SJCRH30 (cell line): ENCODE results near the gene GPR108. TPM values are rescaled to one million over a fixed set of nuclear protein-coding genes. Genes with fewer than 3 reads are reported as not detected.
"Not testable (repeated sequence)": the region's sequence is repeated elsewhere in the genome, so short reads cannot be mapped to it uniquely, and the experiment has no call there.

Experiments
- DNase-seq, 2 experiments: peaks; one replicate each; pipeline ENCODE4 v3.0.0-alpha.2; 2015 to 2020
- H3K27ac ChIP-seq: fragments of 250-450 bp; sonication (Bioruptor Pico); 2 replicates; pipeline ENCODE4 v1.5.1; 2020; ENCODE audit warnings: mild to moderate bottlenecking, moderate library complexity
- H3K27me3 ChIP-seq: fragments of 250-450 bp; sonication (Bioruptor Pico); 2 replicates; pipeline ENCODE4 v1.5.1; 2020; ENCODE audit warnings: mild to moderate bottlenecking, moderate library complexity
- H3K36me3 ChIP-seq: fragments of 250-450 bp; sonication (Bioruptor Pico); 2 replicates; pipeline ENCODE4 v1.5.1; 2020; ENCODE audit warnings: mild to moderate bottlenecking, moderate library complexity
- H3K4me1 ChIP-seq: fragments of 250-450 bp; sonication (Bioruptor Pico); 2 replicates; pipeline ENCODE4 v1.5.1; 2020; ENCODE audit warnings: mild to moderate bottlenecking, moderate library complexity
- H3K4me3 ChIP-seq: fragments of 250-450 bp; sonication (Bioruptor Pico); 2 replicates; pipeline ENCODE4 v1.5.1; 2020; ENCODE audit warnings: mild to moderate bottlenecking, moderate library complexity
- H3K9me3 ChIP-seq: fragments of 250-450 bp; sonication (Bioruptor Pico); replicated peaks from 2 replicates; pipeline ENCODE4 v1.5.1; 2020; ENCODE audit warnings: mild to moderate bottlenecking, moderate library complexity
- total RNA-seq: library from RNA; depleted of rRNA; stranded (reverse); fragments of >200 nt; shearing (Covaris generic); gene quantifications from 2 replicates; pipeline ENCODE4 v1.2.3, GENCODE V29; 2014

Gene GPR108
- total RNA-seq, 1 experiment from 2014 or later = 32.0 TPM

DNA sequence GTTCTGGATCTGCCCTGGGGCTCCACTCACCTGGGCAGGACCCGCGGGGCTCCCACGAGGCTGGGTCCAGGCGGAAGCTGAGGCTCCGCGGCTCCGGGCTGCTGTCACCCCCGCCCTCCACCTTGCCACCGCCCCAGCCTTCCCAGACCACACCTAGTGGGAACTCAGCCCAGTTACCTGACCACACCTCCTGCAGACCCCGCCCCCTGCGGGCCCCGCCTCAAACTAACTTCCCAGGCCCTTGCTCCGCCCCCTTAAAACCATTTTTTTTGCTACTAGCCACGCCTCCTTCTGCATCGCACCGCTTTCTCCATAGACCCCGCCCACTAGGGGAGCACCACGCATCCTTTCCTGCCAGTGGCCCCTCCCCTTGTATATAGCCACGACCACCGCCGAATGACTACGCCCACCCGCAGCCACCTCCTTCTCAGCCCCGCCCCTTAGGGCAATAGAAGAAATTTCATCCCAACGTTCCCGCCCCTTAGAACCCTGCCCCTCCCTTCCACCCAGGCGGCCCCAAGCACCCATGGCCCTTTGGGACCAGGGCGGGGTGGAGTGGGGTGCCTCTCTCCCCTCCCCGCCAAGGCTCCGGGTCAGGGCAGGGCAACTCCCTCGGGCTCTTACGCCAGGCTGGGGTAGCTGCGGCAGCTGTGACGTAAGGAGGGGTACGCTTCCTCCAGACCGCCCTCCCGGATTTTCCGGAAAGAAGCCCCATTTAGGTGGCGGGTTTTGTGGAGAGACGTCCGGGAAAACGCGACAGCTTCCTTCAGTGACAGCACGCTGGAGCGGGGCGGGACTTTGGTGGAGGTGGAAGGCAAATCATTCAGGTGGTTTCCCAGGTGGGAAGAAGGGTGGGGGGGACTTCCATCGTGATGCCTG is 30.2 kb upstream of the GPR108 start, which contains the start of gene SH2D3A:
SH2D3A (minus strand) TSS at position 79 of the 879 bp plus-strand sequence. CDS start 3,687 bp downstream, outside the sequence.
- DNase-seq = peak in 1 of 2 experiments; percentile 17

DNA sequence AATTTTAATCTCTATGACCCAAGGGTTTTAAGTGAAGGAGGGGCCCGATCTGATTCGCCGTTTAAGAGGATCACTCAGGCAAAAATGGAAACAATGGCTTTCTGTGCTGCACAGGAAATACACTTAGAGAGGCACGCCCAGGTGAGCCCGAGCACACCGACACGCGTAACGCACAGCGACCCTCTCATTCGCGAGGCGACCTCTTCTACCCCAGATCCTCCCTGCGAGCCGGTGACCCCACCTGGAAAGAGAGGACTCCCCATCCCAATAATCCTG is 29.6 kb upstream of the GPR108 start:
- Histone ChIP-seq H3K4me3 (no peak overlapping the region), H3K9me3 (no peaks in the 10 kb centered on the region), H3K4me1 (peaks cover 3% of the 10 kb centered on the region; the same call in 1 of the 2 replicates), H3K27me3 (no peaks in the 10 kb centered on the region), H3K36me3 (no peaks in the 10 kb centered on the region), H3K27ac (no peak overlapping the region)
- no peak for DNase-seq

More for the DNA sequence above, 30.2 kb upstream of the GPR108 start, which contains the start of gene SH2D3A:
- H3K27ac ChIP-seq = no peak within 1 kb of the TSS
- H3K4me3 ChIP-seq = no peak within 1 kb of the TSS
- H3K36me3 ChIP-seq = no peaks in the 10 kb centered on the region
- peaks cover 3% of the 10 kb centered on the region; the same call in 1 of the 2 replicates for H3K4me1 ChIP-seq
- H3K27me3 ChIP-seq = no peaks in the 10 kb centered on the region
- H3K9me3 ChIP-seq = no peaks in the 10 kb centered on the region

DNA sequence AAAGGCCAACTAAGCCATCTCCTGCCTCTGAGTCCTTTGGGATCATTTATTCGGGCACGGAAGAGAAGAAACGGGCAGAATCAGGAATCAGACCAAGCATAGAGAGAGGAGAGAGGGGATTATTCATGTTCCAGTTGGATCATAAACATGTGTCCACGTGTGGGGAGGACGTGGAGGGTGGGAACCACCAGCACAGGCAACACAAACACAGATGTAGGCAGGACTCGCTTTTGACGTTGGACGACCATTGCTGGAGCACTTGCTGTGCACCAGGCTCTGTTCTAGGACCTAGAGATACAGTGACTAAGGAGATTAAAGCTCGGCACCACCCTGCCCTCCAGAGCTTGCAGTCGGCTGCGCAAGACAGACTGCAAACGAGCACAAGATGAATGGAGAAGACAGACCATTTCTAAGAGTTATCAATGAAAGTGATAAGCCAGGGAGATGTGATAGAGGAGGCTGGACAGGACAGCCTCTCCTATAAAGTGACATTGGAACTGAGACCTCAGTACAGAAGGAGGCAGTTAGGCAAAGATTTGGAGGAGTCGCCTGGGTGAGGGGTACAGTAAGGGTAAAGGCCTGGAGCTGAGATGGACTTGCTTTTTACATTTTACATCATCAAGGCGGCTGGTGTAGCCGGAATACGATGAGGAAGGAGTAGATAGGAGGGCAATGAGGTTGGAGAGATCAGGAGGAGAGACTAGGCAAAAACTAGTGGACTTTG is 29.1 kb upstream of the GPR108 start:
- Histone ChIP-seq H3K9me3 (no peaks in the 10 kb centered on the region), H3K4me1 (peaks cover 3% of the 10 kb centered on the region; the same call in 1 of the 2 replicates), H3K27me3 (no peaks in the 10 kb centered on the region), H3K36me3 (no peaks in the 10 kb centered on the region), H3K27ac (no peak overlapping the region), H3K4me3 (no peak overlapping the region)
- no peak for DNase-seq

DNA sequence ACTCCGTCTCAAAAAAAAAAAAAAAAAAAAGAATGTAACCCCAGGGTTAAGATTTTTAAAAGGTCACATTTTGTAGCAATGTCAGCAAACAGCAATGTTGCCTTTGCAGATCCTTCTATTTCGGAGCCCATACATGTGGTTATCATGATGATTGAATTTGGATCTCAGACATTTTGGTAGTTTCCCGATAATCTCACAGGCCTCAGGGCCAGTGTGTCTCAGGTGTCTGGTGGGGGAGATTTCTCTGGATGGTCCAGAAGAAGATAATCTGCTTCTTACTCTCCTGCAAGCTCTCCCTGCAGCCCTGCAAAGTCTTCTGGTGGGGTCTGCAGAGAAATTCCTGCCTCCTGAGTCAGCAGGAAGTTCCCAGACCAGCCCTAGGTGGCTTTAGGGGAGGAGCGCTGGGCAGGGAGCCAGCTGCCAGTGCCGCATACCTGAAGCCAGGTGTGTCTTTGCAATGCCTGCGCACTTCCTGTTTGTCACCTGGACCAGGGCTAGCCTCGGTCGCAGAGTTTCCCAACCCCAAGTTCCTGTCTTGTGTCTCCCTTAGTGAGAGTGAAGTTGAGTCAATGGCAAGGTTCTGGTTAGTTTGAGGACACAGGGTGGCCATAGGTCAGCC is 28.5 kb upstream of the GPR108 start:
- Histone ChIP-seq H3K27me3 (no peaks in the 10 kb centered on the region), H3K4me1 (peaks cover 3% of the 10 kb centered on the region; the same call in 1 of the 2 replicates), H3K36me3 (no peaks in the 10 kb centered on the region), H3K9me3 (no peaks in the 10 kb centered on the region), H3K4me3 (no peak overlapping the region), H3K27ac (no peak overlapping the region)
- DNase-seq = no peak

DNA sequence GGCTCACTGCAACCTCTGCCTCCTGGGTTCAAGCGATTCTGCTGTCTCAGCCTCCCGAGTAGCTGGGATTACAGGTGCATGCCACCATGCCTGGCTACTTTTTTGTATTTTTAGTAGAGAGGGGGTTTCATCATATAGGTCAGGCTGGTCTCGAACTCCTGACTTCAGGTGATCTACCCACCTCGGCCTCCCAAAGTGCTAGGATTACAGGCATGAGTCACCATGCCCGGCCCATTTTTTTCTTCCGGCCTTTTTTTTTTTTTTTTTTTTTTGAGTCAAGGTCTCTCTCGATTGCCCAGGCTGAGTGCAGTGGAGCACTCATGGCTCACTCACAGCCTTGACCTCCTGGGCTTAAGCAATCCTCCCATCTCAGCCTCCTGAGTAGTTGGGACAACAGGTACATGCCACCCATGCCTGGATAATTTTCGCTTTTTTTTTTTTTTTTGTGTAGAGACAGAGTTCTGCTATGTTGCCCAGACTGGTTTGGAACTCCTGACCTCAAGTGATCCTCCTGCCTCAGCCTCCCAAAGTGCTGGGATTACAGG is 24.9 kb upstream of the GPR108 start:
- H3K27me3 ChIP-seq, H3K27ac ChIP-seq, H3K4me3 ChIP-seq, H3K9me3 ChIP-seq, DNase-seq, H3K36me3 ChIP-seq, H3K4me1 ChIP-seq: not testable (repeated sequence)

DNA sequence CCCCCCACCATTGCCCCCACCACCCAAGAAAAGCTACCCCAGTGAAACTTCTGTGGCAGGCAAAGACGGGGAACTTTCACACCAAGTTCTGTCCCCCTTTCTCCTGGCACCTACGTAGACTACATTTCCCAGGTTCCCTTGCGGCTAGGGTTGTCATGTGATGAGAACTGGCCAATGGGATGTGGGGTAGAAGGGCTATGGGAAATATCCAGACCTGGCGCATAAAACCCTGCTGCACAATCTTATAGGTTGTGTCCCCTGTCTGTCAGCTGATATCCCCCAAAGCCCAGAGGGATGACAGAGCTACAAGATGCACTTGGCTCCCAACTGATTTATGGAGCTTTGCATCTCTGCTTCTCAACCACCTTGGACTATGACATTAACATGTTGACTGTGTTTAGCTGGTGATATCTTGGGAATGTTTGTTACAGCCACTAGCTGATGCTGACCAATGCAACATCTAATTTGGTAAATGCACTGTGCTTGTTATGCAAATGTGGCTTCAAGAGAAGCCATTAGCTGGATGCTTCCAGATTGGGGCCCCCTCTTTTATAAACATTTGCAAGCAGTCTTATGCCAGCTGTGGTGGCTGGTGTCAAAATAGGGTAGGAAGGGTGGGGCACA is 23.8 kb upstream of the GPR108 start:
- no peak overlapping the region for H3K4me3 ChIP-seq
- no peaks in the 10 kb centered on the region for H3K9me3 ChIP-seq
- no peaks in the 10 kb centered on the region for H3K36me3 ChIP-seq
- peaks cover 3% of the 10 kb centered on the region; the same call in 1 of the 2 replicates for H3K4me1 ChIP-seq
- no peaks in the 10 kb centered on the region for H3K27me3 ChIP-seq
- no peak overlapping the region for H3K27ac ChIP-seq
- DNase-seq = peak; percentile 19 to 43

DNA sequence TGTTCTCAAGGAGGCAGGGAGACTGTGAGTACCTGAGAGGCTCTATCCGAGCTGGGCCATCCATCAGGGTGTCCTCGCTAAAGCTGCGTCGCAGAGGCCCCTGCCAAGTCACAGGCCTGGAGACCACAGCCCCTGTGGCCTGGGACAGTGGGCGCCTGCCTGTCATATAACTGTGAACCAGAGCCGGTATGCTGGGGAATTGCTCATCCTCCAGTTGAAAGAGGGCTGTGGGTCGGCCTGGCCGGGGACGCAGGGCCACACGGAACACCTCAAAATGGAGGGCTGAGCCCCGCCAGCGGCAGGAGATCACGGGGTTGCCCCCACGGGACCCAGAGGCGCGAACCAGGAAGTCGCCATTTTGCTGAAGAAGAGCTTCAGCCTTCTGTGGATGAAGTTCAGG is 23.2 kb upstream of the GPR108 start:
- no peaks in the 10 kb centered on the region for H3K9me3 ChIP-seq
- no peaks in the 10 kb centered on the region for H3K36me3 ChIP-seq
- no peak for DNase-seq
- H3K4me3 ChIP-seq = no peak overlapping the region
- H3K27ac ChIP-seq = no peak overlapping the region
- no peaks in the 10 kb centered on the region for H3K27me3 ChIP-seq
- H3K4me1 ChIP-seq = no peaks in the 10 kb centered on the region

DNA sequence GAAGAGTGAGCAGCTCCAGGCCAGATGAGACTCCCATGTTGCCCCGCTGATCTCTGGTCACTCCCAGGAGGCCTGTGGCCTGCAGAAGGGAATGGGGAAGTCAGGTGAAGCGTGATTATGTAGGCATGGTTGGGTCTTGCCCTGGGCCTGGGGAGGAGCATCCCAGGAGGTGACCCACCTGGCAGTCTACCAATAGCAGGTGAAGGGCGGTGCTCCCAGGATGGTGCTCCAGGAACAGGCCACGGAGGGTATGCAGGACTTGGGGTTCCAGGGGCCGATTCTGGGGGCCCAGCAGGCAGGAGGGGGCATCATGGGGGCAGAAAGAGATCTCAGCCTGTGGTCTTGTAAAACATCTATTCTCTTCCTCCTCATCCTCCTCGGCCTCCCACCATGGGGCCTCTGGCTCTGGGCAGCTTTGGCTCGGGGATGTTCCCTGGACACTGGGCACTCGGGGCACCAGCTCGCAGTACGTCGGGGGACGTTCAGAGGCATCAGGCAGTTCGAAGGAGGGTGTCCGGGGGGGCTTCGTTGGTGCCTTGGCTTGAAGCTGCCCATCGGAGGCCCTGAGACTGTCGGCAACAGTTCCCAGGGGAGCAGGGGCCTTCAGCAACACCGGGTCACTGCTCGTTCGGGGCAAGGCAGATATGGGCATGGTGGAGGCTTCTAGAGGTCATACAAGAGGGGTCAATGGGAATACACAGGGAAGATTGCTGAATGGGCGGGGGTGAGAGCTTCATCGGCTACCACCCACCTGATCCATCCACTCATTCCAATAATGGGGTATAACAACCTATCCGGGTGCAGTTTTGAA is 17.5 kb upstream of the GPR108 start:
- Histone ChIP-seq H3K36me3 (peaks cover 25% of the 10 kb centered on the region), H3K4me1 (no peaks in the 10 kb centered on the region), H3K27ac (no peak overlapping the region), H3K4me3 (no peak overlapping the region), H3K9me3 (no peaks in the 10 kb centered on the region), H3K27me3 (no peaks in the 10 kb centered on the region)
- DNase-seq = no peak

DNA sequence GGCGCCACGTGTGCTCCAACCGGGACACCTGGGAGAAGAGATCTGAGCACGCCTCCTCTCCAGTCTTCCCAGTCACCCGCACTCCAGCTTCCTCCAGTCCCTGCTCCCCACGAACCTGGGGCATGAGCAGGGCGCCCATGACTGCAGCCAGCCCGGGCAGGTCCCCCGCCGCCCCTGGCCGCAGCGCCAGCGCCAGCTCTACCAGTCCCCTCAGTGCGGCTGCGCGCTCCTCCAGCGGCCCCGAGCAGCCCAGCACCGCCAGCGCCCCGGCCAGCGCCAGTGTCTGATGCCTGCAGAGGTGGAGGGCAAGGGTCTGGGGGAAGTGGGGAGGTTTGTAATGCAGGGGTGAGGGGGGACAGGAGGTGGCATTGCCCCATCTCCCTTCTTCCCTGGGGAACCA is 16.8 kb upstream of the GPR108 start:
- H3K4me3 ChIP-seq = no peak overlapping the region
- peaks cover 32% of the 10 kb centered on the region for H3K36me3 ChIP-seq
- DNase-seq = no peak
- H3K27me3 ChIP-seq = no peaks in the 10 kb centered on the region
- no peak overlapping the region for H3K27ac ChIP-seq
- H3K9me3 ChIP-seq = no peaks in the 10 kb centered on the region
- no peaks in the 10 kb centered on the region for H3K4me1 ChIP-seq

DNA sequence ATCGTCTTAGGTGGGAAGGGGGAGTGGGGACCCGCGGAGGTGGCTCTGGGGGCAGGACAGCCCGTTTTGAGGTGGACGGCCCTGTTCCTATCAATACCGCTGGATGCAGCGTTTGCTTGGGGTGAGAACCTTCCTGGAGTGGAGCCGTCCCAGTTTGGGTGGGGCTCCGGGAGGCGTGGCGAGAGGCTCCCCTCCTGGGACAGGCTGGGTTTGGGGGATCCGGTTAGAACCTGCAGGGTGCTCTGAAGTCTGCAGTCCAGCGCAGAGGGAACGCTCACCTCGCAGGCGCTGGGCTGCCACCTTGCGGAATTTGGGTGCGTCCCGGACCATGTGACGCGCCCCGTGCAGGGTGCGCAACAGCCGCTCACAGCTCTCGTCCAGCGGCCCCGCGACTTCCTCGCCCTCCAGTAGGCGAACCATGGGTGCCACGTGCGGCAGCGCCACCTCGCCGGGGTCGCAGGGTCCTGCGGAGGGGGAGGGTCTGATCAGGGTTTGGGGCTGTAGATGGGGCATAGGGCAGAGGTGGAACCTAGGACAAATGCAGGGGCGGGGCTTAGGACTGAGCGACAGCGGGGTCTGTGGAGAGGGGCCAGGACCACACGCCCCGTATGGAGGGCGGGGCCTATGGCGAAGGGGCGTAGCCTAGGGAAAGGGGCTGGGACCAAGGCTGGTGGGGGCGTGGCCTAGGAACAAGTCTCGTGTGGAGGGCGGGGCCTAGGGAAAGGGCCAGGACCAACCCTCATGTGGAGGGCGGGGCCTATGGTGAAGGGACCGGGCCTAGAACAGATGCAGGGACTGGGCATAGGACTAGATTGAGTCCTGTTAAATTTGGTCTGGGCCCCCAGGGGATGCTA is 16.0 kb upstream of the GPR108 start:
- peak; percentile 49 for DNase-seq
- no peaks in the 10 kb centered on the region for H3K27me3 ChIP-seq
- no peak overlapping the region for H3K4me3 ChIP-seq
- H3K27ac ChIP-seq = no peak overlapping the region
- peaks cover 35% of the 10 kb centered on the region for H3K36me3 ChIP-seq
- H3K9me3 ChIP-seq = no peaks in the 10 kb centered on the region
- H3K4me1 ChIP-seq = no peaks in the 10 kb centered on the region

DNA sequence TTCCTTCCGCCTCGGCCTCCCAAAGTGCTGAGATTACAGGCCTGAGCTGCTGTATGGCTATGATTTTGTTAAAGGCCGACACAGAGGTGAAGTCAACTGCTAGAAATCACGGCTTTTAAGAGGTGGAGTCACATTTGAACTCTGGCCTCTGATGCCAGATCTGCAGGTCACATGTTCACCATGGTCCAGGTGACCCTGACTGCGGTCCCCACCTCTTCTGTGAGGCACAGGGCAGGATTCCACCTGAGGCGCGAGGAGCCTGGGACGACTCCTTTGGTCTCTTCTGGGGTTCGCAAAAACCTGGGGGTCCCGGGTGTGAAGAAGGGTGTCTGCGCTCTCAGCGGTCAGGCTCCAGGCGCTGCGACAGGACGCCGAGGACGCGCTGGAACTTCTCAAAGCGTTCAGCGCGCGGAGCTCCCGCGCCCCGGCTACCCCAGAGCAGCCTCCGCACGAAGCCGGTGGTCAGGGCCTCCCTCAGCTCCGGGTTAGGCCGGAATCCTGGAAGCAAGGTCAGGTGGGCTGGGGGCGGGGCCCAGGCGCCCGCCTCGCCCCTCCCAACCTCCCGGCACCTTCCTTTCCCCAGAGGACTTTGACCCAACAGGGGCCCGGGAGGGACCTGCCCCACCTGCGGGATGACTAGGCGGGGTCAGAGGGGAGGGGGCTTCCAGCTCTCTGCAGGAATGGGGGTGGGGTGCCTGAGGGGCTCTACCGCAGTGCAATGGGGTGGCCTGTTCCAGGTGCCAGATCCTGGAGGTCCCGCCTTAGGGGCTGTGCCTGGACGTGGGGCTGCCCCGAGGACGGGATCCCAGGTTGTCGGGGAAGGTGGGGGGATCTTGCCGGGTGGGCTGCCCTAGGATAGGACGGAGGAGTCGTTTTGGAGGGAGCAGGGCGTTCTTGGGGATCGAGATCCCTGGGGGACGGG is 15.1 kb upstream of the GPR108 start:
- no peaks in the 10 kb centered on the region for H3K27me3 ChIP-seq
- H3K4me1 ChIP-seq = no peaks in the 10 kb centered on the region
- H3K27ac ChIP-seq = no peak overlapping the region
- DNase-seq = no peak
- H3K9me3 ChIP-seq = no peaks in the 10 kb centered on the region
- H3K36me3 ChIP-seq = peaks cover 44% of the 10 kb centered on the region
- H3K4me3 ChIP-seq = no peak overlapping the region

DNA sequence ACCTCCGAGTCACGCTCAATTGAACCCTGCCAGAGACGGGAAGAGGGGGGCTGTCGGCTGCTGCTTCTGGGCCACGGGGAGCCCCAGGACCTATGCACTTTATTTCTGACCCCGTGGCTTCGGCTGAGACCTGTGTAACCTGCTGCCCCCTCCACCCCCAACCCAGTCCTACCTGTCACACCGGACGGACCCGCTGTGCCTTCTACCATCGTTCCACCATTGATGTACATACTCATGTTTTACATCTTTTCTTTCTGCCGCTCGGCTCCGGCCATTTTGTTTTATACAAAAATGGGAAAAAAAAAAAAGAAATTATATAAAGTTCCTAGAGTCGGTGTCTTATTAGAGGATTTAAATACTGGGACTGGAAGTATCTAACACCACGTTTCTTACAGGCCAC is 13.8 kb upstream of the GPR108 start:
- Histone ChIP-seq H3K9me3 (no peaks in the 10 kb centered on the region), H3K27ac (no peak overlapping the region), H3K27me3 (no peaks in the 10 kb centered on the region), H3K4me1 (no peaks in the 10 kb centered on the region), H3K4me3 (no peak overlapping the region), H3K36me3 (peaks cover 58% of the 10 kb centered on the region)
- no peak for DNase-seq
